ENCODE results near the gene TMUB1. TPM values are rescaled to one million over a fixed set of nuclear protein-coding genes. Genes with fewer than 3 reads are reported as not detected.

Gene TMUB1
- total and polyA plus RNA-seq, 9 of the 15 experiments (the other 6 are each of a cell fraction or from before 2014, with no cell fraction given): 0.14 to 241 (median 74.1) TPM

GRCh38 chr7:151082141-151083070 is 887 bp downstream of the TMUB1 start (continued):
- TF ChIP-seq, protein P1, sequence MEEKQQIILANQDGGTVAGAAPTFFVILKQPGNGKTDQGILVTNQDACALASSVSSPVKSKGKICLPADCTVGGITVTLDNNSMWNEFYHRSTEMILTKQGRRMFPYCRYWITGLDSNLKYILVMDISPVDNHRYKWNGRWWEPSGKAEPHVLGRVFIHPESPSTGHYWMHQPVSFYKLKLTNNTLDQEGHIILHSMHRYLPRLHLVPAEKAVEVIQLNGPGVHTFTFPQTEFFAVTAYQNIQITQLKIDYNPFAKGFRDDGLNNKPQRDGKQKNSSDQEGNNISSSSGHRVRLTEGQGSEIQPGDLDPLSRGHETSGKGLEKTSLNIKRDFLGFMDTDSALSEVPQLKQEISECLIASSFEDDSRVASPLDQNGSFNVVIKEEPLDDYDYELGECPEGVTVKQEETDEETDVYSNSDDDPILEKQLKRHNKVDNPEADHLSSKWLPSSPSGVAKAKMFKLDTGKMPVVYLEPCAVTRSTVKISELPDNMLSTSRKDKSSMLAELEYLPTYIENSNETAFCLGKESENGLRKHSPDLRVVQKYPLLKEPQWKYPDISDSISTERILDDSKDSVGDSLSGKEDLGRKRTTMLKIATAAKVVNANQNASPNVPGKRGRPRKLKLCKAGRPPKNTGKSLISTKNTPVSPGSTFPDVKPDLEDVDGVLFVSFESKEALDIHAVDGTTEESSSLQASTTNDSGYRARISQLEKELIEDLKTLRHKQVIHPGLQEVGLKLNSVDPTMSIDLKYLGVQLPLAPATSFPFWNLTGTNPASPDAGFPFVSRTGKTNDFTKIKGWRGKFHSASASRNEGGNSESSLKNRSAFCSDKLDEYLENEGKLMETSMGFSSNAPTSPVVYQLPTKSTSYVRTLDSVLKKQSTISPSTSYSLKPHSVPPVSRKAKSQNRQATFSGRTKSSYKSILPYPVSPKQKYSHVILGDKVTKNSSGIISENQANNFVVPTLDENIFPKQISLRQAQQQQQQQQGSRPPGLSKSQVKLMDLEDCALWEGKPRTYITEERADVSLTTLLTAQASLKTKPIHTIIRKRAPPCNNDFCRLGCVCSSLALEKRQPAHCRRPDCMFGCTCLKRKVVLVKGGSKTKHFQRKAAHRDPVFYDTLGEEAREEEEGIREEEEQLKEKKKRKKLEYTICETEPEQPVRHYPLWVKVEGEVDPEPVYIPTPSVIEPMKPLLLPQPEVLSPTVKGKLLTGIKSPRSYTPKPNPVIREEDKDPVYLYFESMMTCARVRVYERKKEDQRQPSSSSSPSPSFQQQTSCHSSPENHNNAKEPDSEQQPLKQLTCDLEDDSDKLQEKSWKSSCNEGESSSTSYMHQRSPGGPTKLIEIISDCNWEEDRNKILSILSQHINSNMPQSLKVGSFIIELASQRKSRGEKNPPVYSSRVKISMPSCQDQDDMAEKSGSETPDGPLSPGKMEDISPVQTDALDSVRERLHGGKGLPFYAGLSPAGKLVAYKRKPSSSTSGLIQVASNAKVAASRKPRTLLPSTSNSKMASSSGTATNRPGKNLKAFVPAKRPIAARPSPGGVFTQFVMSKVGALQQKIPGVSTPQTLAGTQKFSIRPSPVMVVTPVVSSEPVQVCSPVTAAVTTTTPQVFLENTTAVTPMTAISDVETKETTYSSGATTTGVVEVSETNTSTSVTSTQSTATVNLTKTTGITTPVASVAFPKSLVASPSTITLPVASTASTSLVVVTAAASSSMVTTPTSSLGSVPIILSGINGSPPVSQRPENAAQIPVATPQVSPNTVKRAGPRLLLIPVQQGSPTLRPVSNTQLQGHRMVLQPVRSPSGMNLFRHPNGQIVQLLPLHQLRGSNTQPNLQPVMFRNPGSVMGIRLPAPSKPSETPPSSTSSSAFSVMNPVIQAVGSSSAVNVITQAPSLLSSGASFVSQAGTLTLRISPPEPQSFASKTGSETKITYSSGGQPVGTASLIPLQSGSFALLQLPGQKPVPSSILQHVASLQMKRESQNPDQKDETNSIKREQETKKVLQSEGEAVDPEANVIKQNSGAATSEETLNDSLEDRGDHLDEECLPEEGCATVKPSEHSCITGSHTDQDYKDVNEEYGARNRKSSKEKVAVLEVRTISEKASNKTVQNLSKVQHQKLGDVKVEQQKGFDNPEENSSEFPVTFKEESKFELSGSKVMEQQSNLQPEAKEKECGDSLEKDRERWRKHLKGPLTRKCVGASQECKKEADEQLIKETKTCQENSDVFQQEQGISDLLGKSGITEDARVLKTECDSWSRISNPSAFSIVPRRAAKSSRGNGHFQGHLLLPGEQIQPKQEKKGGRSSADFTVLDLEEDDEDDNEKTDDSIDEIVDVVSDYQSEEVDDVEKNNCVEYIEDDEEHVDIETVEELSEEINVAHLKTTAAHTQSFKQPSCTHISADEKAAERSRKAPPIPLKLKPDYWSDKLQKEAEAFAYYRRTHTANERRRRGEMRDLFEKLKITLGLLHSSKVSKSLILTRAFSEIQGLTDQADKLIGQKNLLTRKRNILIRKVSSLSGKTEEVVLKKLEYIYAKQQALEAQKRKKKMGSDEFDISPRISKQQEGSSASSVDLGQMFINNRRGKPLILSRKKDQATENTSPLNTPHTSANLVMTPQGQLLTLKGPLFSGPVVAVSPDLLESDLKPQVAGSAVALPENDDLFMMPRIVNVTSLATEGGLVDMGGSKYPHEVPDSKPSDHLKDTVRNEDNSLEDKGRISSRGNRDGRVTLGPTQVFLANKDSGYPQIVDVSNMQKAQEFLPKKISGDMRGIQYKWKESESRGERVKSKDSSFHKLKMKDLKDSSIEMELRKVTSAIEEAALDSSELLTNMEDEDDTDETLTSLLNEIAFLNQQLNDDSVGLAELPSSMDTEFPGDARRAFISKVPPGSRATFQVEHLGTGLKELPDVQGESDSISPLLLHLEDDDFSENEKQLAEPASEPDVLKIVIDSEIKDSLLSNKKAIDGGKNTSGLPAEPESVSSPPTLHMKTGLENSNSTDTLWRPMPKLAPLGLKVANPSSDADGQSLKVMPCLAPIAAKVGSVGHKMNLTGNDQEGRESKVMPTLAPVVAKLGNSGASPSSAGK (IDR thresholded peaks at IDR 0.05): no peak
- TF ChIP-seq FOSL1 (tag; conservative IDR thresholded peaks at IDR 0.05): 0 out of 2 replicates have a peak, but pooled peaks have one; percentile 23
- TF ChIP-seq RBBP5 (IDR thresholded peaks at IDR 0.05; ENCODE audit: borderline replicate concordance, insufficient read depth, low read length, poor library complexity, severe bottlenecking): peak; percentile 49
- no peak for TF ChIP-seq RUNX1 (IDR thresholded peaks at IDR 0.05; ENCODE audit: low read depth)
- no peak for TF ChIP-seq SMC3 (conservative IDR thresholded peaks at IDR 0.05; ENCODE audit: insufficient read depth, low read depth, low read length)
- no peak for TF ChIP-seq ZNF146 (CRISPR knock-in tag; IDR thresholded peaks at IDR 0.05; ENCODE audit: unreplicated experiment)
- no peak for TF ChIP-seq ZNF274 (IDR thresholded peaks at IDR 0.05; ENCODE audit: borderline replicate concordance, low read depth, low read length)
- TF ChIP-seq ZSCAN32 (CRISPR knock-in tag; IDR thresholded peaks at IDR 0.05): no peak
- TF ChIP-seq ZNF699 (CRISPR knock-in tag; IDR thresholded peaks at IDR 0.05; ENCODE audit: insufficient replicate concordance): no peak
- TF ChIP-seq KAT8 (IDR thresholded peaks at IDR 0.05; ENCODE audit: low read depth): no peak
- TF ChIP-seq CCNT2 (IDR thresholded peaks at IDR 0.05; ENCODE audit: borderline replicate concordance, extremely low read depth, insufficient read length, low read depth, low read length): no peak
- peak; percentile 53; the same call in 1 of the 2 replicates for TF ChIP-seq MTA1 (IDR thresholded peaks at IDR 0.05; ENCODE audit: borderline replicate concordance)
- peak; percentile 91; the same call in 1 of the 2 replicates for TF ChIP-seq SREBF2 (CRISPR knock-in tag; IDR thresholded peaks at IDR 0.05)
- peak; percentile 20; the same call in 1 of the 2 replicates for TF ChIP-seq ZNF395 (CRISPR knock-in tag; IDR thresholded peaks at IDR 0.05)

All from K562 (cell line).